SU-DHL-6 (cell line): ENCODE data around the gene ZNF273.

Source experiments
- EZH2phosphoT487 ChIP-seq: fragments of 200-600 bp; sonication (generic), shearing (Covaris generic); conservative IDR thresholded peaks from 2 replicates; pipeline ENCODE4 v1.6.1; 2018; ENCODE audit warnings: mild to moderate bottlenecking, antibody characterized with exemption, low read length, moderate library complexity, mixed read lengths
- TF ChIP-seq, protein P1 (sequence below): fragments of 200-600 bp; sonication (generic); IDR thresholded peaks from one replicate; pipeline ENCODE4 v1.5.1; 2017; ENCODE audit warnings: antibody characterized with exemption, mild to moderate bottlenecking, low read length, moderate library complexity; ENCODE audit not compliant: insufficient read depth, poor library complexity, severe bottlenecking

DNA sequence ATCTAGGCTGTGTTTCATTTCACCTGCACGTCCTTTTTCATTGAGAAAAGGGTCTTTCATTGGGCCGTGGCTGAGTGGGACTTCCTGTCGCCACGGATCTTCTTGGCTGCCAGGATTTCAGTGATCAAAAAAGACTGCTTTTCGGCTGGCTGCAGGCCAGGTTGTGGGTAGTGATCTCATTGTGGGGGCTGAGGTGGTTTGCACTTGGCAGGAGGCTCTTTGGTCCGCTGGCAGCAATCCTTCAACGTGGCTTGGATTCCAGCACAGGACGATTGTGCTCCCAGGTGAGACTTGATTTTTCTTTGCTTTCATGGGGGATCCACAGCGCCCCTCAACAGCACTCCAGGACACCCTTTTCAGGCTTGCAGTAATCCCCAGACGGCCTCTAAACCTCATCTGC lies 29.0 kb upstream of the ZNF273 start:
- TF ChIP-seq, protein P1, sequence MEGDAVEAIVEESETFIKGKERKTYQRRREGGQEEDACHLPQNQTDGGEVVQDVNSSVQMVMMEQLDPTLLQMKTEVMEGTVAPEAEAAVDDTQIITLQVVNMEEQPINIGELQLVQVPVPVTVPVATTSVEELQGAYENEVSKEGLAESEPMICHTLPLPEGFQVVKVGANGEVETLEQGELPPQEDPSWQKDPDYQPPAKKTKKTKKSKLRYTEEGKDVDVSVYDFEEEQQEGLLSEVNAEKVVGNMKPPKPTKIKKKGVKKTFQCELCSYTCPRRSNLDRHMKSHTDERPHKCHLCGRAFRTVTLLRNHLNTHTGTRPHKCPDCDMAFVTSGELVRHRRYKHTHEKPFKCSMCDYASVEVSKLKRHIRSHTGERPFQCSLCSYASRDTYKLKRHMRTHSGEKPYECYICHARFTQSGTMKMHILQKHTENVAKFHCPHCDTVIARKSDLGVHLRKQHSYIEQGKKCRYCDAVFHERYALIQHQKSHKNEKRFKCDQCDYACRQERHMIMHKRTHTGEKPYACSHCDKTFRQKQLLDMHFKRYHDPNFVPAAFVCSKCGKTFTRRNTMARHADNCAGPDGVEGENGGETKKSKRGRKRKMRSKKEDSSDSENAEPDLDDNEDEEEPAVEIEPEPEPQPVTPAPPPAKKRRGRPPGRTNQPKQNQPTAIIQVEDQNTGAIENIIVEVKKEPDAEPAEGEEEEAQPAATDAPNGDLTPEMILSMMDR: no peak
- TF ChIP-seq EZH2phosphoT487: no peak
